ENCODE measurements around the gene PCAT6. TPM values are rescaled to one million over a fixed set of nuclear protein-coding genes. Genes with fewer than 3 reads are reported as not detected.

PCAT6 gene
- total and polyA plus RNA-seq, 2 donors (not counting 3 experiments of a cell fraction or from before 2014, with no cell fraction given) = 1.7 to 2.4 TPM

DNA sequence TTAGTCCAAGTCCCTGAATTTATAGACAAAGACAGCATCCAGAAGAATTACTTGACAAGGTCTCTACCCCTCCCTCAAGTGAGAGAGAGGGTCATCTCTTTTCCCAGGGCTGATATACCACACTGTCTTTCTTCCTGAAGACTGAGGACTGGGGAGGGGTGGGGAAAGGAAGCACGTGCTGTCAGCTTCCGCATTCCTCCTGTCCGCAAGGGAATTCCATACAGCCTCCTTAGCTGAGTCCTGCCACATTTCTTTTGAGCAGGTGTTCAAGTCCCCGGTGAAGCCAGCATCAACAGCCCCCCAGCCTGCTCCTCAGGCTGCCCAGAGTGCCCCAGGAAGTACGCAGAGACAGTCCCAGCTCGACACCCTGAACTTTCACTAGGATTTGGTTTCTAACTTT is 34.2 kb downstream of the PCAT6 start:
- Histone ChIP-seq H3K36me3 (ENCODE audit: control insufficient read depth in 2 of 2, extremely low read depth in 1 of 2, insufficient read depth in 2 of 2, low read length in 2 of 2) (no peaks in the 10 kb centered on the region), H3K9me1 (replicated peaks; ENCODE audit: control insufficient read depth, extremely low read depth, insufficient read depth, low read length) (no peaks in the 10 kb centered on the region), H3K27ac (ENCODE audit: insufficient read depth, low read depth, low read length) (no peak overlapping the region), H3K9me3 (replicated peaks; ENCODE audit: control insufficient read depth, insufficient read depth, low read length) (no peaks in the 10 kb centered on the region), H3K79me2 (ENCODE audit: control insufficient read depth, insufficient read depth, low read length) (no peaks in the 10 kb centered on the region), H3K4me3 (replicated peaks in 1 of 3; ENCODE audit: insufficient read depth in 1 of 3, low read depth in 1 of 3, low read length in 3 of 3) (no peak overlapping the region), H4K20me1 (replicated peaks; ENCODE audit: control insufficient read depth, extremely low read depth, insufficient read depth, low read length) (no peaks in the 10 kb centered on the region), H2AFZ (ENCODE audit: low read depth, low read length) (no peak overlapping the region), H3K9ac (replicated peaks; ENCODE audit: extremely low read depth, insufficient read depth, low read length) (no peak overlapping the region), H3K27me3 (ENCODE audit: control insufficient read depth in 2 of 2, insufficient read depth in 2 of 2, low read length in 2 of 2) (peaks cover 0 to 4% of the 10 kb centered on the region in 2 experiments), H3K4me1 (ENCODE audit: control insufficient read depth, extremely low read depth, insufficient read depth, low read length) (no peaks in the 10 kb centered on the region), H3K4me2 (ENCODE audit: insufficient read depth, low read length) (no peak overlapping the region)
- DNase-seq (ENCODE audit: low read depth, low spot score) (no peak), FAIRE-seq (no peak)
- TF ChIP-seq FOS (IDR thresholded peaks at IDR 0.05; ENCODE audit: borderline replicate concordance, insufficient read depth, low read length) (no peak), EZH2 (IDR thresholded peaks at IDR 0.05; ENCODE audit: borderline replicate concordance, low read depth, low read length, severe bottlenecking) (no peak), MYC (IDR thresholded peaks at IDR 0.05; ENCODE audit: low read depth, low read length) (no peak)
- CTCF ChIA-PET = interaction anchor here (0.9 to 2.0 kb wide), 2 partner anchors 9 to 32 kb away, joined by 3 to 8 read pairs; no protein-coding TSS in a partner anchor
- POLR2A ChIA-PET = no interaction called here
- no TSS peak for BruUV-seq (replicated peaks)
- dilution Hi-C loops (cut with MboI; ENCODE audit: extremely low pct_ligation_motif_present, low sequenced_read_pairs) = no loop called here
- intact Hi-C loops (cut with micrococcal nuclease) = no loop called here

GRCh38 chr1:202848191-202848542 is 37.4 kb downstream of the PCAT6 start:
- CTCF ChIA-PET = interaction anchor here (1.0 kb wide), 1 partner anchor 13 kb away, joined by 3 read pairs; no protein-coding TSS in a partner anchor
- no peak overlapping the region for H3K4me3 ChIP-seq (replicated peaks in 1 of 3; ENCODE audit: insufficient read depth in 1 of 3, low read depth in 1 of 3, low read length in 3 of 3)
- H3K36me3 ChIP-seq (ENCODE audit: control insufficient read depth in 2 of 2, extremely low read depth in 1 of 2, insufficient read depth in 2 of 2, low read length in 2 of 2) = no peaks in the 10 kb centered on the region
- no peaks in the 10 kb centered on the region for H3K79me2 ChIP-seq (ENCODE audit: control insufficient read depth, insufficient read depth, low read length)
- no peaks in the 10 kb centered on the region for H3K4me1 ChIP-seq (ENCODE audit: control insufficient read depth, extremely low read depth, insufficient read depth, low read length)
- peaks cover 0 to 4% of the 10 kb centered on the region in 2 experiments for H3K27me3 ChIP-seq (ENCODE audit: control insufficient read depth in 2 of 2, insufficient read depth in 2 of 2, low read length in 2 of 2)
- TF ChIP-seq GATA2 (IDR thresholded peaks at IDR 0.05; ENCODE audit: insufficient read depth, insufficient read length, low read depth, low read length) (no peak), CTCF (IDR thresholded peaks at IDR 0.05; ENCODE audit: extremely low read depth in 1 of 2, insufficient read depth in 1 of 2, low read depth in 1 of 2, low read length in 2 of 2) (no peak), JUN (IDR thresholded peaks at IDR 0.05; ENCODE audit: borderline replicate concordance, insufficient read depth, insufficient read length, low read depth) (no peak), FOS (IDR thresholded peaks at IDR 0.05; ENCODE audit: borderline replicate concordance, insufficient read depth, low read length) (no peak), EZH2 (IDR thresholded peaks at IDR 0.05; ENCODE audit: borderline replicate concordance, low read depth, low read length, severe bottlenecking) (no peak), POLR2A (IDR thresholded peaks at IDR 0.05; ENCODE audit: low read depth, low read length) (no peak), POLR2AphosphoS5 (IDR thresholded peaks at IDR 0.05; ENCODE audit: insufficient read depth, low read depth, low read length) (no peak), MYC (IDR thresholded peaks at IDR 0.05; ENCODE audit: low read depth, low read length) (no peak)
- TF ChIP-seq, protein P1, sequence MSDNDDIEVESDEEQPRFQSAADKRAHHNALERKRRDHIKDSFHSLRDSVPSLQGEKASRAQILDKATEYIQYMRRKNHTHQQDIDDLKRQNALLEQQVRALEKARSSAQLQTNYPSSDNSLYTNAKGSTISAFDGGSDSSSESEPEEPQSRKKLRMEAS (IDR thresholded peaks at IDR 0.05; ENCODE audit: insufficient read depth, insufficient read length) = no peak
- H2AFZ ChIP-seq (ENCODE audit: low read depth, low read length) = no peak overlapping the region
- intact Hi-C loops (cut with micrococcal nuclease) = no loop called here
- BruUV-seq (replicated peaks) = no TSS peak
- no peaks in the 10 kb centered on the region for H4K20me1 ChIP-seq (replicated peaks; ENCODE audit: control insufficient read depth, extremely low read depth, insufficient read depth, low read length)
- H3K4me2 ChIP-seq (ENCODE audit: insufficient read depth, low read length) = no peak overlapping the region
- POLR2A ChIA-PET = no interaction called here
- no peaks in the 10 kb centered on the region for H3K9me1 ChIP-seq (replicated peaks; ENCODE audit: control insufficient read depth, extremely low read depth, insufficient read depth, low read length)
- no peaks in the 10 kb centered on the region for H3K9me3 ChIP-seq (replicated peaks; ENCODE audit: control insufficient read depth, insufficient read depth, low read length)
- FAIRE-seq (no peak), DNase-seq (ENCODE audit: low read depth, low spot score) (no peak)
- H3K9ac ChIP-seq (replicated peaks; ENCODE audit: extremely low read depth, insufficient read depth, low read length) = no peak overlapping the region
- no peak overlapping the region for H3K27ac ChIP-seq (ENCODE audit: insufficient read depth, low read depth, low read length)
- dilution Hi-C loops (cut with MboI; ENCODE audit: extremely low pct_ligation_motif_present, low sequenced_read_pairs) = no loop called here
